ENCODE measurements around the gene LDHAL6B. TPM values are rescaled to one million over a fixed set of nuclear protein-coding genes. Genes with fewer than 3 reads are reported as not detected.

LDHAL6B gene
- polyA plus RNA-seq, 3 donors: 0.03 TPM; not detected in 2

GRCh38 chr15:59237119-59237855 lies 30.6 kb downstream of the LDHAL6B start:
- 78 to 90% (median 80%) methylated on average over 8 of the region's 8 CpGs for WGBS, 3 donors
- no peak overlapping the region for H3K27ac ChIP-seq (ENCODE audit: low read depth, low read length)

DNA sequence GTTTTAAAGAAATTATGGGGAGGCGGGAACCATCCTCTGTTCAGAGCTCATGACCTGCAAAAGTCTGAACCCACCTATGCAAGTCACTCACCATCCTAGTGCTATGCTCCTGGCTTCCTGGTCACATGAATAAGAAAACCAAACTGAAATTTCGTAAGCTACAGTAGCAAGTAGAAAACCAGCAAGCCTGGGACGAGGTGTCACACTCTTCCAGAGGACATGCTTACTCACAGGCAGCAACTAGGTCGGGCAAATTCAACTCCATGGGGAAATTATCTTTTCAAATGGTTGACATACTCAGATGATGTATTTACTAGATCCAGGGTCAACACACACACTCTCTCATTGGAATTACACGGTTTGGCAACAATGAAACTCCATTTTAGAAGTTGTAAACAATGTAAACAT lies 31.3 kb downstream of the LDHAL6B start:
- no peak overlapping the region for H3K27ac ChIP-seq (ENCODE audit: low read depth, low read length)
- WGBS, 3 donors: 70 to 84% (median 79%) methylated on average over 5 of the region's 5 CpGs

- H3K27ac ChIP-seq (ENCODE audit: low read depth, low read length): no peak overlapping the region
- WGBS, 3 donors: 61 to 80% (median 75%) methylated on average over 5 of the region's 5 CpGs
Measured at GRCh38 chr15:59240036-59240435, 33.4 kb downstream of the LDHAL6B start.

DNA sequence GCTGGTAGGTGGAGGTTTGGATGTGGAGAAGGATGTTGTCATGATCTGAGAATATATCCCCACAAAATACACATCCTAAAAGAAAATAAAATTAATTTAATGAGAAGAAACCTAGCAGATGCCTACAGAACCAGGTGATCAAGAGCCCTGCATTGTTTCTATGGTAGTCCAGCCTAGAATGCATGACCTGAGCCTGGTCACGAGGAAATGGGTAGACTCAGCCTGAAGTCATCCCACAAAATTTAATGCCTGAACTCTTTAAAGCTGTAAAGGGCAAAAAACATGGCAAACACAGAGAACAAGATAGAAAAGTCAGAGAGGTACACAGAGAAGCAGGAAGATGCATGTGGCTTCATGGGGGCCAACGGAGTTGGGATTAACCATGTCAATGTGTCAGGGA lies 36.0 kb downstream of the LDHAL6B start:
- 93 to 100% (median 94%) methylated on average over 2 of the region's 2 CpGs for WGBS, 3 donors
- H3K27ac ChIP-seq (ENCODE audit: low read depth, low read length): no peak overlapping the region

DNA sequence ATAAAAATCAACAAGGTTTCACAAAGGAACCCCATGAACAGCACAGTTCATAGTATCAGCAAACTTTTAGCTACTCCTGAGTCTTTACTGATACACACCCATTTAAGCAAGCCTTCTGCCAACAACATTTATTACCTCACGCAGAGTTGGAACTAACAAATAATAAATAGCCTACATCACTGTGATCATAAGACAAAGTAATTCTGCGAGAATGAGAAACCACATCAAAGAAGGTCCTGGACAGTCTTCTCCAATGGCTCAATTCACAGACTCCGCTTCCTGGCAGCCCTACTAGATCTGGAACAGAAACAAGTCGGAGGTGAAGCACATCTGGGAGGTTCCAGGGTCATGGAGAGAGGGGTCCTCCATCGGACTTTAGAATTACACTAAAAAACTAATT lies 37.0 kb downstream of the LDHAL6B start:
- 81 to 92% (median 82%) methylated on average over 5 of the region's 5 CpGs for WGBS, 3 donors
- H3K27ac ChIP-seq (ENCODE audit: low read depth, low read length): no peak overlapping the region

DNA sequence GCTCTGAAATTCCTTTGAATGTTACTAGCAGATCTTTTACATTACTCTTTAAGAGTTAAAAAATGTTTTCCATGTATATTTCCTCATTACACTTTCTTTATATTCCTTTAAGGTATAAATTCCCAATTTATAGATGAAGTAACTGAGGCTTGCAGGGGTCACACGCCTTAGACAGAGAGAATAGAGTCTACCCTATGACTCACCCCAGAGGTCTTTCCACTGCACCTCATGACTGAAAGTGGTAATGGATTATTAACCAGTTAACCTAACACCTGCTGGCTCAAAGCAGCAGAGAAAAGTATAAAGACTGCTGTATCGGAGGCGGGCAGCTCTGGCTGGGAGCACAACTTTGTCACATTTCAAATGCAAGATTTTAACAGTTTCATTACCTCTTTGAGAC lies 37.7 kb downstream of the LDHAL6B start:
- 80 to 94% (median 92%) methylated on average over 3 of the region's 3 CpGs for WGBS, 3 donors
- no peak overlapping the region for H3K27ac ChIP-seq (ENCODE audit: low read depth, low read length)

- no peak overlapping the region for H3K27ac ChIP-seq (ENCODE audit: low read depth, low read length)
- WGBS, 3 donors: 73 to 77% (median 76%) methylated on average over 2 of the region's 2 CpGs
Measured at GRCh38 chr15:59245559-59245958, 38.9 kb downstream of the LDHAL6B start.

DNA sequence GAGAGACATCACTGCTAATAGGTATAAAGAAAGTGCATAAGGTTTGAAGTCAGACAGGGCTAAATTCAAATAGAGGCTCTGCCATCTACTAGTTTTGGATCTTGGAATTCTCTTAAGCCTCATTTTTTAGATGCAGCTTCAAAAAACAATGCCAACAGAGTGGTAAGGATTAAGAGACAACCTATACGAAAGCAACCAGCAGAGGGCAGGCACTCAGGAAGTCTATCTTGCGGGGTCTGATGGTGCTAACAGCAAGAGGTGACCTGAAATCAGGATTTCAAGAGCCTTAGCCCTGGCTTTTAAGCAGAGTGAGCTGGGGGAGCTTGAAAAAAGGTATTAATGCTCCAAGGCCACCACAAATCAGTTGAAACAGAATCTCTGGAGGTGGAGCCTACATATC lies 40.7 kb downstream of the LDHAL6B start:
- H3K27ac ChIP-seq (ENCODE audit: low read depth, low read length): no peak overlapping the region
- WGBS, 3 donors: 2 to 10% (median 9%) methylated on average over 2 of the region's 2 CpGs

DNA sequence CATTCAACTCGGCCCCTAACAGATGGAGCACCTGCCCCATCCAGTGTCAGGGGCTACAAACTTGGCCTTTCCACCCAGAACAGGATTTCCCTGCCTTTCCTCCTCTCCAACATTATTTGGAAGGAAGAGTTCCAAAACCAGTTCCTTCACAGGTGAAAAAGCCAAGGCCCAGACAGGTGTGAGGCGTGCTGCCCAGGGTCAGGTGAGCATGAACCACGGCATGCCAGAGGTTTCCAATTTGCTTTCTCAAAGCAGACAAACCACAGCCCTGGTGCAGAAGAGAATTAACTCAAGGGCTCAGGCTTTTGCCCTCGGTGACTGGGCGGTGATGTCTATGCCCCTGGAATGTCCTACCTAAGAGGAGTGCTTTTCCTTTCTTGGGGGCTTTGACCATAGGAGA lies 43.2 kb downstream of the LDHAL6B start:
- 82 to 94% (median 84%) methylated on average over 5 of the region's 5 CpGs for WGBS, 3 donors
- no peak overlapping the region for H3K27ac ChIP-seq (ENCODE audit: low read depth, low read length)

- 89 to 95% (median 90%) methylated on average over 13 of the region's 13 CpGs for WGBS, 3 donors
- no peak overlapping the region for H3K27ac ChIP-seq (ENCODE audit: low read depth, low read length)
Measured at GRCh38 chr15:59250249-59250648, 43.6 kb downstream of the LDHAL6B start.

- no peak overlapping the region for H3K27ac ChIP-seq (ENCODE audit: low read depth, low read length)
- 68 to 82% (median 73%) methylated on average over 7 of the region's 7 CpGs for WGBS, 3 donors
Measured at GRCh38 chr15:59251001-59251845, 44.6 kb downstream of the LDHAL6B start.

- H3K27ac ChIP-seq (ENCODE audit: low read depth, low read length): no peak overlapping the region
- 94 to 96% (median 95%) methylated on average over 5 of the region's 5 CpGs for WGBS, 3 donors
Measured at GRCh38 chr15:59252137-59252536, 45.5 kb downstream of the LDHAL6B start.

GRCh38 chr15:59255680-59256336 lies 49.2 kb downstream of the LDHAL6B start:
- 62 to 83% (median 74%) methylated on average over 7 of the region's 7 CpGs for WGBS, 3 donors
- H3K27ac ChIP-seq (ENCODE audit: low read depth, low read length): no peak overlapping the region

DNA sequence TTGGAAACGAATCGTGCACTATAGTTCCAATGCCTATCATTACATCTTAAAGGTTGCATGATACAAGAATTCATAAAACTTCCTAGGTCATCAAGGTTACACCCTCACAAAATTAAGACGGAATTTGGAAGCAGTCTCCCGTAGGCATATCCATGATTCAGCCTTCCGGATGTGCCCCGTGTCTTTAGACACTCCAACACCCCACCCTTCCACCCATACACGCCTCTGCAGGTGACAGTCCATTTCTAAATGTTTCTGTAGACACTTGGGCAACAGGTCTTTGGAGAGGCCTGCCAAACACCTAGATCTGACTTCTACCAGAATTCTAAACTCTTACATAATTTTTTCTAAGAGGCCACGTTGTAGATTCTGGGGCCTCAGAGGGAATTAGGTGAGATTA lies 49.8 kb downstream of the LDHAL6B start:
- no peak overlapping the region for H3K27ac ChIP-seq (ENCODE audit: low read depth, low read length)
- WGBS, 3 donors: 75 to 80% (median 79%) methylated on average over 8 of the region's 8 CpGs

- no peak overlapping the region for H3K27ac ChIP-seq (ENCODE audit: low read depth, low read length)
- 71 to 74% (median 71%) methylated on average over 4 of the region's 4 CpGs for WGBS, 3 donors
Measured at GRCh38 chr15:59257140-59257539, 50.5 kb downstream of the LDHAL6B start.

Other genes with a start within 250 kb of the LDHAL6B start
- 10 to 100 TPM in 1 of 3 donors, 1 to 10 TPM in 2; 4.1 to 10.1 (median 7.0) TPM for gene RNF111, start 219.2 kb upstream of the LDHAL6B start, polyA plus RNA-seq
- under 1 TPM; 0.43 to 0.79 (median 0.44) TPM for gene CCNB2, start 101.7 kb upstream of the LDHAL6B start, polyA plus RNA-seq
- gene MYO1E, start 166.0 kb downstream of the LDHAL6B start, polyA plus RNA-seq: 10 to 100 TPM in 2 of 3 donors, 1 to 10 TPM in 1; 6.2 to 19.0 (median 12.1) TPM
- 1 to 10 TPM in 1 of 3 donors, under 1 TPM in 2; 0.25 to 1.7 (median 0.45) TPM for gene FAM81A, start 231.3 kb downstream of the LDHAL6B start, polyA plus RNA-seq